Esophagus squamous epithelium (tissue), 5 donors: Measurements from ENCODE around the gene DENND2A. TPM values are rescaled to one million over a fixed set of nuclear protein-coding genes. Genes with fewer than 3 reads are reported as not detected.

Experiments used
- DNase-seq: peaks from one replicate; lab custom pipeline; 2025; lab: John Stamatoyannopoulos, UW
- H3K27ac ChIP-seq, 4 donors: fragments of 200-600 bp; sonication (generic); one replicate each; pipeline ENCODE4 v1.5.1; 2016 to 2019; ENCODE audit warnings: mild to moderate bottlenecking in 1 of 4
- H3K27me3 ChIP-seq, 4 donors: fragments of 200-600 bp; sonication (generic); 1 replicate in 3 of 4; 2 replicates in 1 of 4; pipeline versions ENCODE4 v1.5.1 to v1.6.0; 2017 to 2021; ENCODE audit warnings: antibody characterized with exemption in 1 of 4
- H3K36me3 ChIP-seq, 3 donors: fragments of 200-600 bp; sonication (generic); one replicate each; pipeline ENCODE4 v1.5.1; 2016 to 2019
- H3K4me1 ChIP-seq, 3 donors: fragments of 200-600 bp; sonication (generic); one replicate each; pipeline ENCODE4 v1.5.1; 2017 to 2019
- H3K4me3 ChIP-seq, 4 donors: fragments of 200-600 bp; sonication (generic); 1 replicate in 3 of 4; 2 replicates in 1 of 4; pipeline ENCODE4 v1.5.1; 2016 to 2019; ENCODE audit warnings: mild to moderate bottlenecking in 2 of 4, moderate library complexity in 1 of 4
- H3K9me3 ChIP-seq, 3 donors: fragments of 200-600 bp; sonication (generic); one replicate each; pipeline ENCODE4 v1.5.1; 2016 to 2019
- POLR2A ChIP-seq, 4 donors: fragments of 450-650 bp; IDR thresholded peaks; one replicate each; pipeline ENCODE4 v1.6.1; 2017; ENCODE audit warnings: antibody characterized with exemption in 4 of 4, mild to moderate bottlenecking in 4 of 4, moderate library complexity in 3 of 4
- WGBS, 2 donors: methylation state at CpG; one replicate each; pipeline ENCODE4 v1.1.5; 2018; 5-methylcytosine and 5-hydroxymethylcytosine counted together
- intact Hi-C: fragments of 100-400 bp; cut with DNase I; formaldehyde crosslinking; loops from one replicate; pipeline ENCODE4 v1.15.0; 2022
- total RNA-seq, 4 donors: library from RNA; depleted of rRNA; stranded (reverse); fragments of >200 nt; gene quantifications; one replicate each; pipeline ENCODE4 v1.1.0, GENCODE V29; 2016
- TF ChIP-seq, protein P1 (sequence below), 6 experiments: fragments of 450-650 bp in 4 of 6; fragments of 200-600 bp in 2 of 6; sonication (generic) in 2 of 6; IDR thresholded peaks; one replicate each; pipeline ENCODE4 v1.5.1; 2016 to 2019; ENCODE audit warnings: antibody characterized with exemption in 6 of 6, mild to moderate bottlenecking in 4 of 6, moderate library complexity in 4 of 6
- donor health status: DM: yes; HTN: yes; CAD: no.

DENND2A gene
- total RNA-seq, 4 donors from 2014 or later, result 0.92 to 11.1 (median 1.9) TPM

DNA sequence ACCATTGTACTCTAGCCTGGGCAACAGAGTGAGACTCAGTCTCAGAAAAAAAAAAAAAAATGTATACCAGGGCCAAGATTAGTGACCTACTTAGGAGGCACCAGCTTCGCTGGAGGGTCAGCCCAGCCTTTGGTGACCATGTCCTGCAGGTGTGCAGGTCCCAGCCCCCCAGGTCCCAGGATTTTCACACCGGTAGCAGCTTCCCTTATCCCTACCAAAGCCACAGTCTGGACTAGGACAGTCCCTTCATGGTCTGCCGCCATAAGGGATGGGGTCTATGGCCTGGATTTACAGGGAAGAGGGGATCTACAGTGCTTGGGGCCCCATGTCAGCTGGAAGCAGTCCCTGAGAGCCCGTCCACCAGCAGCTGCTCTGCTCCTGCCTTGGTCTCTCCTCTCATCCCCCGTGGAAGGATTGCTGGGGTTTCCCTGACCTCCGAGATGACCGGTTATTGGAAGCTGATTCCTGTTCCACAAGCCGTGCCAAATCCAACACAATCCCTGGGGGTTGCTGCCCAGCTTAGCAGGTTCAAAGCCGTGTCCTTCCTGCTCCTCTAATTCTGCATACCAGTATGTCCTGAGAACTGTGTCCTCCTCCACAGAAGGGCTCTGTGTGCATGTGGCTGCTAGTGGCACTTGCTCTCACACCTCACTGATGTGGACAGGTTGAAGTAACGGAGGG, 44.9 kb upstream of the DENND2A start:
- Histone ChIP-seq H3K27ac (no peak overlapping the region), H3K36me3 (peaks cover 18 to 99% (median 21%) of the 10 kb centered on the region in 3 donors), H3K4me1 (no peaks in the 10 kb centered on the region), H3K27me3 (no peaks in the 10 kb centered on the region), H3K9me3 (no peaks in the 10 kb centered on the region), H3K4me3 (no peak overlapping the region)
- 77 to 88% methylated on average over 7 to 9 of the region's 10 CpGs for WGBS, 2 donors
- no peak for TF ChIP-seq POLR2A (IDR thresholded peaks at IDR 0.05)
- TF ChIP-seq, protein P1, sequence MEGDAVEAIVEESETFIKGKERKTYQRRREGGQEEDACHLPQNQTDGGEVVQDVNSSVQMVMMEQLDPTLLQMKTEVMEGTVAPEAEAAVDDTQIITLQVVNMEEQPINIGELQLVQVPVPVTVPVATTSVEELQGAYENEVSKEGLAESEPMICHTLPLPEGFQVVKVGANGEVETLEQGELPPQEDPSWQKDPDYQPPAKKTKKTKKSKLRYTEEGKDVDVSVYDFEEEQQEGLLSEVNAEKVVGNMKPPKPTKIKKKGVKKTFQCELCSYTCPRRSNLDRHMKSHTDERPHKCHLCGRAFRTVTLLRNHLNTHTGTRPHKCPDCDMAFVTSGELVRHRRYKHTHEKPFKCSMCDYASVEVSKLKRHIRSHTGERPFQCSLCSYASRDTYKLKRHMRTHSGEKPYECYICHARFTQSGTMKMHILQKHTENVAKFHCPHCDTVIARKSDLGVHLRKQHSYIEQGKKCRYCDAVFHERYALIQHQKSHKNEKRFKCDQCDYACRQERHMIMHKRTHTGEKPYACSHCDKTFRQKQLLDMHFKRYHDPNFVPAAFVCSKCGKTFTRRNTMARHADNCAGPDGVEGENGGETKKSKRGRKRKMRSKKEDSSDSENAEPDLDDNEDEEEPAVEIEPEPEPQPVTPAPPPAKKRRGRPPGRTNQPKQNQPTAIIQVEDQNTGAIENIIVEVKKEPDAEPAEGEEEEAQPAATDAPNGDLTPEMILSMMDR (IDR thresholded peaks at IDR 0.05), result no peak
- DNase-seq, result no peak
- intact Hi-C loops, result no loop called here

DNA sequence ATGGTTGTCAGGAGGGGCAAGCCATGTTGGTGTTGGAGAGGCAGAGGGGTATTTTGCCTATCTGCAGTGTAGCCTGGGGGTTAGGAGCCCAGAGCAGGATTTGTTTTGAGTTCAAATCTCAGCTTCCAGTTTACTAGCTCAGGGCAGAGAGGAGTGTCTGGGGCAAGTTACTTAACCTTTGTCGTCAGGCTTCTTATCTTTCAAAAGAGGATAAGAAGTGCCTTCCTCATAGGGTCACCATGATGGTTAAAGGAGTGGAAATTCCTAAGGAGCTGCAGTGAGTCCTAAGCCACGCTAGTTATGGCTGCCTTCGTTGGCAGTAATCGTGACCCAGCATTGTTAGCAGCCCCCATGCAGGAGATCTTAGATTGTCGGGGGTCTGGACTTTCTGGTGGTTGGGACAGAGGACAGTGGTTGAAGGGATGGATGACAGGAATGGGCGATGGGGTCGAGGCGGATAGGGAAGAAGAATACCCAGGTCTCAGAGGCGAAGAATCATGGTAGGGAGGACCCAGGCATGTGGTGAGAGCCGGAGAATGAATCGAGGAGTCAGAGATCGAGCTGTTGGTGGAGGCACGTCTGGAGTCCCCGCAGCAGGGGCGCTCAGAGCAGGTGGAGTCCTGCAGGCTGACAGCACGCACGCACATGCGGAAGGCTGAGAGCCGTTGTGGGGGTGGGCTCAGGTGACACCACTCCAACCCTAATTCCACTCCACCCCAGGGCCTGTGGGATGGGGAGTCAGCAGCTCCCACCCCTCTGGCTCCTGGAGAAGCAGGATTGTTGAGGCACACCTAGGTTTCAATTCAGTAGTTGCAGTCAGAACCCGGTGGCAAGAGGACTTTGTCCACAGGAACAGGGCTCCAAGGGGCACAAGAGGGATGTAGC, 43.7 kb upstream of the DENND2A start:
- intact Hi-C loops, result no loop called here
- Histone ChIP-seq H3K27ac (no peak overlapping the region), H3K4me3 (no peak overlapping the region), H3K36me3 (peaks cover 16 to 99% (median 24%) of the 10 kb centered on the region in 3 donors), H3K4me1 (no peaks in the 10 kb centered on the region), H3K27me3 (no peaks in the 10 kb centered on the region), H3K9me3 (no peaks in the 10 kb centered on the region)
- WGBS, 2 donors, result 87 to 96% methylated on average over 15 to 20 of the region's 20 CpGs
- TF ChIP-seq, protein P1 (IDR thresholded peaks at IDR 0.05), result no peak
- no peak for TF ChIP-seq POLR2A (IDR thresholded peaks at IDR 0.05)
- no peak for DNase-seq

DNA sequence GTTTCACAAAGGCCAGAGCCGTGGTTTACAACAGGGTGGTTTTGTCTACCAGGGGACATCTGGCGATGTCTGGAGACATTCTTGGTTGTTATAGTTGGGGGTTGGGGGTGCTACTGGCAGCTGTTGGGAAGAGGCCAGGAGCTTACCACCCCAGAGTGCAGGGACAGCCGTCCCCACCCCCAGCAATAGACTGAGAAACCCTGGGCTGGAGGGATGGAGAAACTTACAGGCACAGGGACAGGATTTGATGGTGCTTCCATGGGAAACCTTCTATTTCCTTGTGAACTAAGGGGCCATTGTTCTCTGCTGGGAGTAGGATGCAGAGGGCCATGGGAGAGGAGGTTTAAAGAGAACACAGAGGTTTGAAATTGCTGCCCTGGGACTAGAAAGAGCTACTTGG, 43.0 kb upstream of the DENND2A start:
- no peak overlapping the region for H3K4me3 ChIP-seq
- H3K4me1 ChIP-seq, result no peaks in the 10 kb centered on the region
- H3K27ac ChIP-seq, result no peak overlapping the region
- H3K36me3 ChIP-seq, result peaks cover 16 to 99% (median 24%) of the 10 kb centered on the region in 3 donors
- H3K9me3 ChIP-seq, result no peaks in the 10 kb centered on the region
- TF ChIP-seq, protein P1 (IDR thresholded peaks at IDR 0.05), result no peak
- 100% methylated on average over 2 of the region's 3 CpGs; no CpG with 5 or more reads in 1 of the 2 donors for WGBS, 2 donors
- no peaks in the 10 kb centered on the region for H3K27me3 ChIP-seq
- no peak for DNase-seq
- intact Hi-C loops, result no loop called here

DNA sequence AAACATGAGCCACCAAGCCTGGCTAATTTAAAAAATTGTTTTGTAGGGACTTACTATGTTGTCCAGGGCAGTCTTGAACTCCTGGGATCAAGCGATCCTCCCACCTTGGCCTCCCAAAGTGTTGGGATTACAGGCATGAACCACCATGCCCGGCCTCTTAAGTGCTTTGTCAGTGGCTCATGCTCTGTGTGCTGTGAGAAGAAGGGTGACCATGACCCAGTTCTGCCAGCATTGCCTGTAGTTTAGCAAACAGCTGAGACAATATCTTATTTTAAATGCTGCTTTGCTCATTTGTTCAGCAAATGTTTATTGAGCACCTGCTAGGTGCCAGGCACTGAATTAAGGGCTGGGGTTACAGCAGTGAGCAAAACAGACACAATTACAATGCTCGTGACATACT, 41.2 kb upstream of the DENND2A start:
- 96 to 100% methylated on average over 2 to 3 of the region's 3 CpGs for WGBS, 2 donors
- H3K36me3 ChIP-seq, result peaks cover 16 to 98% (median 18%) of the 10 kb centered on the region in 3 donors
- DNase-seq, result no peak

DNA sequence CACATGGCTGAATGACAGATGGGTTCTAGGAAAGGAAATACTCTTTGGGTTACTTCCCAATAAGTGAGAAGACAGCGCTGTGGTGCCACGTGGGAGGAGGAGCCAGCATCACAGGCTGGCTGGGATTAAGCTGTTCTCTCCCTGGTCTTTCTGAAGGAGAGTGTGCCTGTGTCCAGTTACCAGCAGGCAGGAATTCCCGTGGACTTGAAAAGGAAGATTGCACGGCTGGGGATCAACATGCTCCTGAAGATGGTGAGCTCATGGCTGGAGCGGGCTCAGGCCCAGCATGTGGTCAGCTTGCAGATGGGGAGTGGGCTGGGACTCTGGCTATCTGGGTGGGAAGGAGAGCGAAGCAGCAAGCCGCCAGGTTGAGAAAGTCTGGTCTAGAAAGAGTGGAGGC, 40.3 kb upstream of the DENND2A start:
- Histone ChIP-seq H3K27me3 (no peaks in the 10 kb centered on the region), H3K4me1 (peaks cover 0 to 5% (median 2%) of the 10 kb centered on the region in 3 donors), H3K9me3 (no peaks in the 10 kb centered on the region), H3K27ac (no peak overlapping the region), H3K4me3 (no peak overlapping the region), H3K36me3 (peaks cover 16 to 98% (median 17%) of the 10 kb centered on the region in 3 donors)
- DNase-seq, result no peak
- 89 to 96% methylated on average over 5 of the region's 7 CpGs for WGBS, 2 donors
- intact Hi-C loops, result no loop called here
- TF ChIP-seq, protein P1 (IDR thresholded peaks at IDR 0.05), result no peak
- no peak for TF ChIP-seq POLR2A (IDR thresholded peaks at IDR 0.05)

More for the DNA sequence above, 41.2 kb upstream of the DENND2A start:
- TF ChIP-seq POLR2A (IDR thresholded peaks at IDR 0.05), result no peak
- intact Hi-C loops, result no loop called here
- Histone ChIP-seq H3K27me3 (no peaks in the 10 kb centered on the region), H3K4me3 (no peak overlapping the region), H3K27ac (no peak overlapping the region), H3K4me1 (no peaks in the 10 kb centered on the region), H3K9me3 (no peaks in the 10 kb centered on the region)
